Coronary artery (tissue), 2 donors: ENCODE measurements around the gene PRMT3.
A peak's percentile ranks its signal among the peaks of the same experiment; 100 is the strongest.
"Not testable (repeated sequence)": the region's sequence is repeated elsewhere in the genome, so short reads cannot be mapped to it uniquely, and the experiment has no call there.

ENCODE experiments used
- DNase-seq: peaks from one replicate; pipeline ENCODE4 v3.0.0-alpha.2; 2017; ENCODE audit warnings: low spot score
- H3K27ac ChIP-seq, 2 donors: fragments of 200-600 bp; sonication (generic); one replicate each; pipeline ENCODE4 v1.5.1; 2016 to 2019
- H3K4me3 ChIP-seq: fragments of 200-600 bp; sonication (generic); 2 replicates; pipeline ENCODE4 v1.5.1; 2016; ENCODE audit warnings: mild to moderate bottlenecking, moderate library complexity
- CTCF ChIP-seq: fragments of 200-600 bp; sonication (generic); IDR thresholded peaks from one replicate; pipeline ENCODE4 v1.5.1; 2019; ENCODE audit warnings: antibody characterized with exemption

The PRMT3 gene

GRCh38 chr11:20470348-20470747, 82.8 kb downstream of the PRMT3 start:
- Histone ChIP-seq H3K4me3 (no peak overlapping the region), H3K27ac (no peak overlapping the region)
- no peak for TF ChIP-seq CTCF
- DNase-seq, result no peak

DNA sequence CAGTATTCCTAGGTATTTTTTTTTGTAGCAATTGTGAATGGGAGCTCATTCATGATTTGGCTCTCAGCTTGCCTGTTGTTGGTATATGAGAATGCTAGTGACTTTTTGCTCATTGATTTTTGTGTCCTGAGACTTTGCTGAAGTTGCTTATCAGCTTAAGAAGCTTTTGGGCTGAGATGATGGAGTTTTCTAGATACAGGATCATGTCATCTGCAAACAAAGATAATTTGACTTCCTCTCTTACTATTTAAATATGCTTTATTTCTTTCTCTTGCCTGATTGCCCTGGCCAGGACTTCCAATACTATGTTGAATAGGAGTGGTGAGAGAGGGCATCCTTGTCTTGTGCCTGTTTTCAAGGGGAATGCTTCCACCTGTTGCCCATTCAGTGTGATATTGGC, 84.4 kb downstream of the PRMT3 start:
- DNase-seq, H3K27ac ChIP-seq, H3K4me3 ChIP-seq: not testable (repeated sequence)

DNA sequence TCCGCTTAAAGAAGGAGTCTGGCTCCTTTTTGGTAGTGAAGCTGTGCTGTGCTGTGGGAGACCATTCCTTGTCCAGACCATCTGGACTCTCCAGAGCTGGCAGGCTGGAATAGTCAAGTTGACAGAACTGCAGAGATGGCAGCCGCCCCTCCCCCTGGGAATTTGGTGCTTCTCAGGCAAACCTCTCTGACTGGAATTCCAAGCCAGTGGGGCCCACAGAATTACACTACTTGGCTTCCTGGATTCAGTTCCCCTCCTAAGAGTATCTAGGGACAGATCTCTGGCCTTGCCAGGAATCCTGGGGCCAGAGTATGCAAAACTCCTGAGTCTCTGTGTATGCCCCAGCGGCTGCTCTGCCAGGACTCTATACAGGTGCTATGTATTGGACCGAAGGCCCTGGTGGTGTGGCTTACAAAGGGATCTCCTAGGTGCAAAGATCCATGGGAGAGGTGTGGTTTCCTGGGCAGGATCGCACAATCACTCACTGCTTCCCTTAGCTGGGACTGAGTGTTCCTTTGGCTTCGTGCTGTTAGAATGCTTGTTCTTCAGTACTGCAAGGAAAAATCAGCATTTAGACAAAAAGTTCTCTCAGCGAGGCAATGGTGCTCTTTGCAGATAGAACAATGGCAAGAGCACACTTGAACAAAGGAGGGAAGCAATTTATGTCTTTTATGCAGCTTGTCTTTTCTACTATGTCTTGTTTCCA, 86.8 kb downstream of the PRMT3 start:
- TF ChIP-seq CTCF, result no peak
- H3K27ac ChIP-seq, result peak overlapping the region in 1 of 2 donors; percentile 52
- no peak overlapping the region for H3K4me3 ChIP-seq
- DNase-seq, result no peak

- Histone ChIP-seq H3K4me3 (no peak overlapping the region), H3K27ac (peak overlapping the region in 1 of 2 donors; percentile 52)
- DNase-seq, result no peak
- TF ChIP-seq CTCF, result no peak
Measured at GRCh38 chr11:20474882-20475517, 87.5 kb downstream of the PRMT3 start.

- TF ChIP-seq CTCF, result no peak
- Histone ChIP-seq H3K4me3 (no peak overlapping the region), H3K27ac (no peak overlapping the region)
- no peak for DNase-seq
Measured at GRCh38 chr11:20477418-20478090, 90.0 kb downstream of the PRMT3 start.

DNA sequence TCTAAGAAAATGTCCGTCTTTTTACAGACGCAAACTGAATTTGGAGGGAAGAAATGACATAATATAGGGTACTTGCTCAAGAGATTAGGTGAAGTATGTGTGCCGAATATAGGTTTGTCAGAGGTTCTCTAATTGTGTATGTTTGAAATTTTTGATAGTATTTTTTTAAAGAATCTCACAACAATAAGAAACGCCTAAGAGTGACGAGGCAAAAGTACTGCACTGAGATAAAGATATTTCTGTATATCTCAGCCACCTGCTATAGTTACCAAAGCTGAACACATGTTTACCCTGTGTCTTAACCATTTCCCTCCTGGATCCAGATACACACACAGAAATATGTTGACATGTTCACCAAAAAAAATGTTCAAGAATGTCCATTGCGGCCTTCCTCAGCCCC, 92.0 kb downstream of the PRMT3 start:
- no peak for DNase-seq
- Histone ChIP-seq H3K27ac (no peak overlapping the region), H3K4me3 (no peak overlapping the region)
- no peak for TF ChIP-seq CTCF

GRCh38 chr11:20483931-20484330, 96.4 kb downstream of the PRMT3 start:
- Histone ChIP-seq H3K4me3 (no peak overlapping the region), H3K27ac (no peak overlapping the region)
- no peak for DNase-seq
- TF ChIP-seq CTCF, result no peak

- H3K4me3 ChIP-seq, DNase-seq, H3K27ac ChIP-seq: not testable (repeated sequence)
Measured at GRCh38 chr11:20484416-20484815, 96.9 kb downstream of the PRMT3 start.
